GM11168 (cell line): Measurements from ENCODE around the gene ZER1.
"Not testable (repeated sequence)": the region's sequence is repeated elsewhere in the genome, so short reads cannot be mapped to it uniquely, and the experiment has no call there.

ENCODE experiments used
- in situ Hi-C: fragments of 300-500 bp; cut with MboI; formaldehyde crosslinking; loops from one replicate; pipeline ENCODE4 v1.12.0; 2022; ENCODE audit warnings: low sequenced_read_pairs; ENCODE audit not compliant: unreplicated experiment

ZER1 gene

DNA sequence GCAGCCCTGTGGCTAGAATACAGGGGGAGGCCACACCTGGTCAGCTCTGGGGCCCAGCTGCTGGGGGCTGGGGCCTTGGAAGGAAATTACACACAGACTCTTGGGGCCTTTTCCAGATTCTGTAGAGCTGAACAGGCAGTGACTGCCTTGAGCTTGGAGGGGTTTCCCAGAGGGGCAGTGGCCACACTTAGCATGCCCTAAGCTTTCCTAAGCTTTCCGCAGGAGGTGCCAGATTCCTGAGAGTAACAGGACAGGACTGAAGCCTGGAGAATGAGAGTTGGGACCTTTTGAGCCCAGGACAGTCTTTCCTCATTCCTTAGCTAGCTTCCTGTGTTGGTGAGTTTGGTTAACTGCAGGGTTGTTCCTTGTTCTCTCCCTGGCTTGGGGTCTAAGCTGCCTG, 16.7 kb upstream of the ZER1 start:
- in situ Hi-C loops = no loop called here

DNA sequence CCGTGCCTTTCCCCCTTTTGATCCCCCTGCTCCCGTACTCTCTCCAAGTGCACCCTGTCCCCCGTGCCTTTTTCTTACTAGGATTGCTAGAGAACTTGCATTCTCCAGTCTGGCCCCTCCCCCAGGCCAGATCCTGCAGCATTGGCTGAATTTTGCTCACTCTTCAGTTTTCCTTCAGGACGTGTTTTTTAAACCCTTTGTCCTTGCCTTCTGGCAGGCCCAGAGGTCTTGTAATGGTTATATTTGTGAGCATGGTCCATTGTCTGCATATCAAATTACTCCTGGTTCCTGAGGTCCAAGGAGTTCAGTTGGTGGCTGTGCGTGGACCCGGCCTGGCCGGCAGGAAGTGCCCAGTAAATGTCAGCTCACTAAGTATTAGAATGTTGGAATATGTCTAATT, 15.9 kb upstream of the ZER1 start:
- in situ Hi-C loops = no loop called here

DNA sequence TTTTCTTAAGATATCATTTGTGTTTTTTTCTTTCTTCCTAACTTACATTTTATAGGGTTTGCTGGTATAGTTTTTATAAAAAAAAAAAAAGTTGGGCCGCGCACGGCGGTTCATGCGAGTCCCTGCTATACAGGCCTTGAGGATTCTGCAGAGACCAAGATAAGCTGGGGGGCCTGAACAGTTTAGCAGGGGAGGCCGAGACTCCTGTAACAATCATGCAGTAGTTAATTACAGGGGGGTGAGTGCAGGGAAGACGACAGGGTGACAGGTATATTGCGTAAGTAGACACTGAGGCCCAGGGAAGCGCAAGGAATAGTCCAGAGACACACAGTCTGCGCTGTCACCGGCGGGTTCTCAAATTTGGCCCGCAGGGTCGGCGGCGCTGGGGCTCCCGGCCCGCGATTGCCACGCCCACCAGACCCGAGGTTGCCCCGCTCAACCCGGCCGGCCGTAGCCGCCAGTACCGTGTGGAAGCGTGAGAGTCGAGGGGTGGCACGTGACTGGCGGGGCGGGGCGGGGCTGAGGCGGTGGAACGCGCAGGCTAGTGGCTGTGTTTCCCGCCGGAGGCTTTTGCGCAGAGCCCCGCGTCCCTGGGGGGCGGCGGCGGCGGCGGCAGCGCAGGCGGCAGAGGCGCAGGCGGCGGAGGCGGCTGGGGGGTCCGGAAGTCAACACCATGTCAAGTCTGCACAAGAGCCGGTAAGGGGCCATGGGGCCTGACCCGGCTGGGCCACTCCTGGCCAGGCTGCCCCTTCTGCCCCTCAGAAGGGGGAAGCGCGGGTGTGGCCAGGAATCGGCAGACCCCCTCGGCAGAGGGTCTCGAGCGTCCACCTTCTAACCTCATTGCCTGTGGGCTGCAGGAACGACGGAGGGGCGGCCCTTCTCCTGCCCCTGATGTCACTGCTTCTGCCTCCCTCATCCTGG, 15.2 kb upstream of the ZER1 start, which contains the start of gene TBC1D13:
Gene TBC1D13, plus strand, starts transcription at position 573 of the 921 bp plus-strand sequence. Its CDS starts 101 bp downstream, at position 674.
- in situ Hi-C loops = no loop called here

DNA sequence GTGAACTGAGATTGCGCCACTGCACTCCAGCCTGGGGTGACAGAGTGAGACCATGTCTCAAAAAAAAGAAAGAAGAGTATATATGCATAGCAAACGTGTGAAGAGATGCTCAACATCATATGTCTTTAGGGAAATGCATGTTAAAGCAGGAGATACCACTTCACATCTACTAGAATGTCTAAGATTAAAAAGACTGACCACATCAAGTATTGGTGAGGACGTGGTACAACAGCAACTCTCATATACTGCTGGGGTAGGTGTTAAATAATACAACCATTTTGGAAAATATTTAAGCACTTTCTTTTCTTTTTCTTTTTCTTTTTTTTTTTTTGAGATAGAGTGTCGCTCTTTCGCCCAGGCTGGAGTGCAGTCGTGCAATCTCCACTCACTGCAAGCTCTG, 13.7 kb upstream of the ZER1 start:
- in situ Hi-C loops = no loop called here

DNA sequence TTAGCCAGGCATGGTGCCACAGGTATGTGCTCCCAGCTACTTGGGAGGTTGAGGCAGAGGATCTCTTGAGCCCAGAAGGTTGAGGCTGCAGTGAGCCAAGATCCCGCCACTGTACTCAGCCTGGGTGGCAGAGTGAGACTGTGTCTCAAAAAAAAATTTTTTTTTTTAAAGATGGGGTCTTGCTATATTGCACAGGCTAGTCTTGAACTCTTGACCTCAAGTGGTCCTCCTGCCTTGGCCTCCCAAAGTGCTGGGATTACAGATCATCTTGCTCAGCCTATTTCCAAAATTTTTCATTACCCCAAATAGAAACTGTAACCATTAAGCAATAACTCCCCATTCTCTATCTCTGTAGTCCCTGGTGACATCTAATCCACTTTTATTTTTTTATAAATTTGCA, 10.9 kb upstream of the ZER1 start:
- in situ Hi-C loops = no loop called here

DNA sequence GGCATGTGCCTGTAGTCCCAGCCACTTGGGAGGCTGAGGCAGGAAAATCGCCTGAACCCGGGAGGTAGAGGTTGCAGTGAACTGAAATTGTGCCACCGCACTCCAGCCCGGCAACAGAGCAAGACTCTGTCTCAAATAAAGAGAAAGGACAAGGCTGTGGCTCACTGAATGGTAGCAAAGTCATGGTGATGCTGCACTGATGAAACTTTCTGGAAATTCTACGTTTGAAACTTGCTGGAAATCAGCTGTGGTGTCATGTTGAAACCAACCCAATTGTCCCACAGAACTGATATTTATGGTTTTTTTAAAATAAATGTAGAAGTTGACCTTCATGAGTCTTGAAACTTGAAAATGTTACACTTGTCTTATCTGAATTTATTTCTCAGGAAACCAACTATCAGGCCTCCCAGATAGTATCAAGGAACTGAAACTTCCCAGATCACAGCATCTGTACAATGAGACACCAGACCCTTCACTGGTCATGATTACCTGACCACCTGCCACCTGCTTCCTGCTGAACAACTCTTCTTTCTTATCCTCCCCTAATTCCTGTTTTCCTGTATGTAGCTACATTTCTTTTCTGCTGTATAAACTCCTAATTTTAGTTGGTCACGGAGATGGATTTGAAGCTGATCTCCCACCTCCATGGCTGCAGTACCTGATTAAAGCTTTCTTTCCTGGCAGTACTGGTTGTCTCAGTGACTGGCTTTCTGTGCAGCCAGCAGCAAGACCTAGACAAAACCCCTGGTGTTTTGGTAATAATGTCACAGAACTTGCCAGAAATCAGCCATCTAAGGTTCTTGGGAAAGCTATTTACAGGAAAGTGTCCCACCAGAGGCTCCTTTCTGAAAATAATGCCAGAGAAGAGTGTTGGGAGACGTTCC, 9.7 kb upstream of the ZER1 start:
- in situ Hi-C loops = no loop called here

DNA sequence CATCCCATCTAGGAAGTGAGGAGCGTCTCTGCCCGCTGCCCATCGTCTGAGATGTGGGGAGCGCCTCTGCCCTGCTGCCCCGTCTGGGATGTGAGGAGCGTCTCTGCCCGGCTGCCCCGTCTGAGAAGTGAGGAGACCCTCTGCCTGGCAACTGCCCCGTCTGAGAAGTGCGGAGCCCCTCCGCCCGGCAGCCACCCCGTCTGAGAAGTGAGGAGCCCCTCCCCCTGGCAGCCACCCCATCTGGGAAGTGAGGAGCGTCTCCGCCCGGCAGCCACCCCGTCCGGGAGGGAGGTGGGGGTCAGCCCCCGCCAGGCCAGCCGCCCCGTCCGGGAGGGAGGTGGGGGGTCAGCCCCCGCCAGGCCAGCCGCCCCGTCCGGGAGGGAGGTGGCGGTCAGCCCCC, 8.4 kb upstream of the ZER1 start:
- in situ Hi-C loops = not testable (repeated sequence)

DNA sequence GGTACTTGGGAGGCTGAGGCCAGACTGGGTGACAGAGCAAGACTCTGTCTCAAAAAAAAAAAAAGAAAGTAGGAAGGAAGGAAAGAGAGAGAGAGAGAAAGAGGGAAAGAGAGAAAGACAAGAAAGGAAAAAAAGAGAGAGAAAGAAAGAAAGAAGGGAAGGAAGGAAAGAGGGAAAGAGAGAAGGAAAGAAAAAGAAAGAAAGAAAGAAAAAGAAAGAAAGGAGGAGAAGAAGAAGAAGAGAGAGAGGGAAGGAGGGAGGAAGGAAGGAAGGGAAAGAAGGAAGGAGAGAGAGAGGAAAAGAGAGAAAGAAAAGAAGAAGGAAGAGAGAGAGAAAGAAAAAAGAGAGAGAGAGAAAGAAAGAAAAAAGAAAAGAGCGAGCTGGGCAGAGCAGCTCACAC, 3.1 kb upstream of the ZER1 start:
- in situ Hi-C loops = no loop called here

DNA sequence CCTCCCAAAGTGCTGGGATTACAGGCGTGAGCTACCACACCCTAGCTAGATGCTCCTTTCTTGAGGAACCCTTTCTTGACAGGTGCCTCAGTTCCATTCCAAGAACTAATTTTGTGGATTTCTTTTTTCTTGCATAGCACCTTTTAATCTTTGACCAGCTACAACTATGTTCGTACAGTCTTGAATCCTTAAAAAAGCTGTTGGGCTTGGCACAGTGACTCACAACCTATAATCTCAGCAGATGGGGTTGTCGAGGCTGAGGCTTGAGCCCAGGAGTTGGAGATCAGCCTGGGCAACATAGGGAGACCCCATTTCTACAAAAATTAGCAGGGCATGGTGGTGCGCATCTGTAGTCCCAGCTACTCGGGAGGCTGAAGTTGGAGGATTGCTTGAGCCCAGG, 1.3 kb upstream of the ZER1 start:
- in situ Hi-C loops = no loop called here

DNA sequence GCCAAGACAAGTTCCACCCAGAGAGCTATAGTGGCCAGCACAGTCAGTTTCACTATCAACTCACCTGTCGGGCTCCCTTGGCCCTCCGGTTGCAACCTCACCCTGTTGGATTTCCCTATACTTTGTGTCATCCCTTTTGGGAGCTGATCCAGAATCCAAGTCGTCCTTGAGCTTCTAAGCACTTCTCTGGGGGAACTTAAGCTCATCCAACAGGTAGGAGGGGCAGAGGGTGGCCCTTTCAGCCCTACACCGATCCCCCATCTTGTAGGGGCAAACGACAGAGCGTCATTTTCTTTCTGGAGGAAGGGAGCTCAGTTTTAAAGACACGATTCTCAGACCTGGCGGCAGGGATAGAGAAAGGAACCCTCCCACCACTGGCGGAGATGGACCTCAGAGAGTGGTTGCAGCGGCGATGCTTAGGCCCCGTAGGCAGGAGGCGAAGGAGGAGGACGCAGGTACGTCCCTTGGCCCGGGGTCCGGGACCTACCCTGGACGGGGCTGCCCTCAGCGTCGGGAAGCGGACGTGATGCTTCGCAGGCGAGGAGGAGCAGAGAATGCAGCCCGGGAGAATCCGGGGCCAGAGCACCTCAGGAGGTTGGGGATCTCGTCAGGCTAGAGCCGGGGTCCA, 519 bp downstream of the ZER1 start:
- in situ Hi-C loops = no loop called here

DNA sequence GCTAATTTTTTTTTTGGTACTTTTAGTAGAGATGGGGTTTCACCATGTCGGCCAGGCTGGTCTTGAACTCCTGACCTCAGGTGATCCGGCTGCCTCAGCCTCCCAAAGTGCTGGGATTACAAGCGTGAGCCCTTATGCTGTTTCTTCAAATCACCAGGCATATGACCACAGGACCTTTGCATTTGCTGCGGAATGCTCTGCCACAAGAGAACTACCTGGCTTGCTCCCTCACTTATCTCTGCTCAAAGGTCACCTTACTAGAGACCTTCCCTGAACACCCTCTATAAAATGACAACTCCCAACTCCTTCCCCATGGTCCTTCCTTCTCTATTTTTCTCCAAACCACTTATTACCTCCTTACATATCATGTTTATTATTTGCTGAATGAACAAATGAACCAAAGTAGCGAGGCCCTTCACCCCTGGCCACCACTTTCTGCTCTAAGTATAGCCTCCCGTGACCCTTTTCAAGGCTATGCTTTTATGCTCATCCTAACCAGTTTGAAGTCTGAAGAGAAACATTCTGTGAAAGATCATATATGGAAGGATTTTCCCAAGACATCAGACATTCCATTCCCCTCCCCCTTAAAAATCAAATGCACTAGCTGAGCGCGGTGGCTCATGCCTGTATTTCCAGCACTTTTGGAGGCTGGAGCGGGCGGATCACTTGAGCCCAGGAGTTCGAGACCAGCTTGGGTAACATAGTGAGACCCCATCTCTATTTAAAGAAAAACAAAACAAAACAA, 1.3 kb downstream of the ZER1 start:
- in situ Hi-C loops = no loop called here

DNA sequence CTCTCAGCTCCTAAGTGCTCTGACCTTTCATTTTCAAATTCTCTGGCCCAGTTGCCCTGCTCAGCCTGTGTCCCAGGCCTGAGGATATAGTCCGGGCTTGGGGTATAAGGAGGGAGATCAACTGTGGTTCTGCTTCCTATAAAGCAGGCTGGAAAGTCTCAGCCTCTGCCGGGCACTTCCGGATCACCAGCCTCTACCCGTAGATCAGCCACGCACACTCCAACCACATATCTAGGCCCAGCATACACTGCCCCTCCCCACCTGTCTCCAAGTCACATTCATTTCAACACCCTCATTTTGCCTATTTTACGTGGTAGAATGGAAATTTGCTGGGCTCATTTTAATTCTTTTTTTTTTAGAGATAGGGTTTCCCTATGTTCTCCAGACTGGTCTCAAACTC, 3.1 kb downstream of the ZER1 start:
- in situ Hi-C loops = no loop called here

DNA sequence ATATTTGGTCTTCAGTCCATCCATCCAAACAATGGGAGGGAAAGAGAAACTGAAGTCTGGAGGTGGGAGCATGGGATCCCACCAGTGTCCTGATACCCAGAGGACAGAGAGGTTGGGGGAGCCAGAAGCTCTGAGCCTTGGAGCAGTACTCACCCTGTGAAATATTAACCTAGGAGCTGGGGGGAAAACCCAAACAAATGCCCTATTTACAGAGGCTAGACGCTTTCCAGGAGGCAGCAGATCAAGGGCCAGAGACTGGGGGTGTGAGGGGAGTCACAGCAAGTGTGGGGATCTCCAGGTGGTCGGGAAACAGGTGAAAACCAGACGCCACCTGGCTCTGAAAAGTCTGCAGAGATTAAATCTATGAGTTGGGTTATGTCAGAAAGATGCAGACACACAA, 6.2 kb downstream of the ZER1 start:
- in situ Hi-C loops = no loop called here

DNA sequence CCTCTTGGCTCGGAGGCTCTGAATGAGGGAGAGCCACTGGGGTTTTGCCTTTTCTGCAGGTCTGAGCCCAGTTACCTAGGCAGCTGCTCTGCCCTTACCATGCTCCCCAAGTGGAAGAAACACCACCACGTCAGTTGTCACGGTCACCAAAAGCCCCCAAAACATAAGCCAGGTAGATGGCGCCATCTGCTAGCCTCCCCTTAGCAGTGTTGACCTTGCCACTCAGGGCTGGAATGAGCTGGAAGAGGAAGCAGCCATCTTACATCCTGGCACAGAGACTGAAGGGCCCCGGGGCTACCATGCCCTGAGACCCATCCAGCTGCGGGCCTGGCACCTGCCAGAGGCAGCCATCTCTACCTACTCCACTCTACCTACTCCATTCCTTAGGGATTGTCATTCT, 7.4 kb downstream of the ZER1 start:
- in situ Hi-C loops = no loop called here

DNA sequence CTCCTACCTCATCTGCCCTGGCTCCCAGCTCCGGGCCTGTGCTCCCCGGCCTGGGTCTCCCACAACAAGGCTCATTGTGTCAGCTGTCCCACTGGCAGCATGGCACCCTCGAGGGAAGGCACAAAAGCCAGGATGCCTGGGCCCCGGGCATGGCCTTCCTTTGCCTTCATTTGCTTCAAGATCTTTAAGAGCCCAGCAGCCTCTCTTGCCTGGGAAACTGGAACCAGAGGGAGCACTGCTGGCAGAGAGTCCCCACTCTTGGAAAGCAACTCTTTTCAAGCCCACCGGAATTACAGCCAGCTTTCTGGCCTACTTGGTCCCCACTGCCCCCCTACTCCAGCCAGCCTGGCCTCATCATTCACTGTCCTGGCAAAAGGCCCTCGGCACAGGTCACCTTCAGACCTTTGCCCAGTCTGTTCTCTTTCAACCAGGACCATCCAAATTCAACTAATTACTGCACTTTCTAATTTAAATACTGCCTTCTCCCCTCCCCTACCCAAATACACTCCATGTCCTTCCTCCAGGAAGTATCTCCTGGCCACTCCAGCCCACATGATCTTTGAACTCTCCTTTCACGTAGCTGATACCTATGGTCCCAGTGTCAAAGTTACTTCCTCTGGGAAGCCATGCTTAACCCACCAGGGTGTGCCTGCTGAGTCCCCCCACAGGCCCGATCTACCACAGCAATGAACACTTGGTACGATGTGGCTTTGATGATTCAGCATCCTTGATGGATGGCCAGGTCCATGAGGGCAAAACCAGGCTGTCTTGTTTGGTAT, 8.9 kb downstream of the ZER1 start:
- in situ Hi-C loops = no loop called here

DNA sequence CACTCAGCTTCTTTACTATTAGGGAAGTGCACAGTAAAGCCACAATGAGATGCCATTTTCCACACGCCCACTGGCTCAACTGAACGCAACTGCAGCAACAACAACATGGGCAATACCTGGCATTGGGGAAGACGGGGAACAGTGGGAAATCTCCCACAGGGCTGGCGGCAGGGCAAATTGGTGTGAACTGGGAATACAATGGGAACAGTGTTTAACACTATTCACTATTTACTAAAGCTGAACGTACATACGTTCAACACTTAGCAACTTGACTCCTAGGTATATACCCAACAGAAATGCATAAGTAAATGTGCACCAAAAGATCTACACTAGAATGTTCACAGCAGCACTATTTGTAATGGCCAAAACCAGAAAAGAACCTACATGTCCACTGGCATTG, 14.1 kb downstream of the ZER1 start:
- in situ Hi-C loops = no loop called here

DNA sequence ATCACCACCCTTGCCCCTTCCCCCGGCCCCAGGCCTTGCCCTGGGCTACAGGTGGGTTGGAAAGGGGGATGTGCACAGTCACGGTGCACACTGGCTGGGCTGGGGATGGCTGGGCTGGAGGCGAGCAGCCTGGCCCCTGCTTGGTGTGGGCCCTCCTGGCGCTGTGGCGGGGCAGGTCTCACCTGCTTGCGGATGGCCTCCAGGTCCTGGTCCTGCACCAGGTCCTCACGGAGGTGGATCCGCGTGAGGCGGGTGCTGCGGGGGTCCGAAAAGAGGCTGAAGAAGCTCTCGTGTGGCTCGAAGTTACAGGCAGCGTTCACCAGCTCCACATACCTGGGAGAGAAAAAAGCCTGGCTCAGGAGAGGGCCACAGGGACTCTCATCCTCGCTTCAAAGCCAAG, 18.1 kb downstream of the ZER1 start:
- in situ Hi-C loops = no loop called here

DNA sequence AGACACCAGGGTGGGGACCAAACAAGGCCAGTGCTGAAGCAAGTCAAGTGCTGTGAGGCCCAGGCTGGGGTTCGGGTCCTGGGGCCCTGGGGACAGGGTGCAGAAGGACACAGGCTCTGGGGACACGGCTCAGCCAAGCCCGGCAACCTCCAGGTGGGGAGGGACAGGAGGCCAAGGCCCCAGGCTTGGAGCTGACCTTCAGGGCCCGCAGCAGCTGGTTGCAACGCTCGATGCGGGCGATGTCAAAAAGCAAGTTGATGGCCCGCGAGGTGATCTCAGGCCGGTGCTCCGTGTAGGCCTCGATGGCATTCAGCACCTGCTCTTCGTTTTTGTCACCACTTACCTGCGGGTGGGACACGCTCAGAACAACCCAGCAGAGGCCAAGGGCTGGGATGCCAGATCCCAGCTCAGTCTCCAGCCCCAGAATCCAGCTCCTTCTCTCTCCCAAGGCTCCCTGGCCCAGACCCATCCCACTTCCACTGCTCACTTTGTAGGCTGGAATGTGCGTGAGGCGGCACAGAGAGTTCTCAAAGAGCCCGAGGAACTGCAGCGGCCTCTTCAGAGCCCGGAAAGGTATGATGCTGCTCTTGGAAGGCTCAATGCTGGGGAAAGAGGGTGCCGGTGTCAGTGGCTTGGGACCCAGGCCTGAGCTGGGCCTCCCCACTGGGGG, 20.7 kb downstream of the ZER1 start:
- in situ Hi-C loops = no loop called here

DNA sequence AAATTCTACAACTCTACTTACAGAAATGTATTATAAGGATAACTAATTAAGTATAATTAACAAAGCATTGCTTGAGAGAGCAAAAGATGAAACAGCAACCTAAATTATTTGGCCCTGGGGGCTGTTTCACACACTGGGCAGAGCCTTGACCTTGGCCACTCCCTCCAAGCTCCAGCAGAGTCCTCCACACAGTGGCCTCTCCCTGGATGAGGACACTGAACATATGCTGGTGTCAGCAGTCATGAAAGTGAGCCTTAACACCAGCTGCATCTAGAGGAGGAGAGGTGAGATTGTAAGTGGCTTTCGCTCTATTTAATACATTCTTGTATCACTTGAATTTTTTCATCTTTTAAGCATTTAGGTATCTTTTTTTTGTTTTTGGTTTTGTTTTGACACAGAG, 24.5 kb downstream of the ZER1 start:
- in situ Hi-C loops = no loop called here
